Measurements from ENCODE around the gene DYNC2LI1.

Gene DYNC2LI1

DNA sequence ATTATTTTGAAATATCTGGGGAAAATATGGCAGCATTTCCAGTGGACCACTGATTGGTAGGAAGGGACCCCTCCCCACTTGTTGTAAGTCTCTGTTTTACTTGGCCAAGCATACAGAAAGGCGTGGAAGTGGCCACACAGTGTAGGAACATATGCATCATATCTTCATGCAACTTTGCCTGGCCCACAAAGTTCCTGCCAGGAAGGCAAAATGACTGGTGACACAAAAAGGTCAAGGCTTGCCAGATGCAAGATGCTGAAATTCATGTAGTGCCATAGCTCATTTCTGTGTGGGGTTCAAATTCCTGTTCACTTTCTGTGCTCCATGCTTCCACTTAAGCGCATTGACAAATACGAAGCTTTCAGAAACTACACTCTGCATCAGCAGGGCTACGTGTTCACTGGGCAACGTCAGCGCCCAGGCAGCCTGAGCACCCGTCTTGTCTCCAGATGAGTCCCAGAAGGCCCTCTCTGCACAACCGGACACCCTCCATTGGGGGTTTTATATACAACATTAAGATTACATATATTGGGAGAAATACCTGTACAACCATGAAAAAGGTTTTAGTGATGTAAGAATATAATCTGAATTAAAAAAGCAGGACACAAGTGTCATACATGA, 3.6 kb downstream of the DYNC2LI1 start:
- ChIA-PET CTCF (no interaction called here), POLR2A (no interaction called here)
- Histone ChIP-seq H3K9me3 (ENCODE audit: control insufficient read depth, insufficient read depth, low read depth, low read length) (no peaks in the 10 kb centered on the region), H3K4me1 (ENCODE audit: control insufficient read depth, insufficient read depth, low read length) (no peaks in the 10 kb centered on the region), H3K36me3 (ENCODE audit: control insufficient read depth in 2 of 2, insufficient read depth in 1 of 2, low read length in 2 of 2) (peaks cover 0 to 17% of the 10 kb centered on the region in 2 experiments; a peak in 2 of 3 replicates), H3K4me3 (ENCODE audit: low read depth, low read length) (no peak overlapping the region), H3K27ac (ENCODE audit: extremely low read depth, low read depth, low read length) (no peak overlapping the region)
- TF ChIP-seq ZNF2 (tag by site-specific recombination; IDR thresholded peaks at IDR 0.05): no peak
- TF ChIP-seq ZNF548 (tag by site-specific recombination; IDR thresholded peaks at IDR 0.05): no peak
- TF ChIP-seq ZNF785 (tag by site-specific recombination; IDR thresholded peaks at IDR 0.05): no peak
- no peak for TF ChIP-seq ZNF555 (tag by site-specific recombination; conservative IDR thresholded peaks at IDR 0.05)
- TF ChIP-seq, protein P1, sequence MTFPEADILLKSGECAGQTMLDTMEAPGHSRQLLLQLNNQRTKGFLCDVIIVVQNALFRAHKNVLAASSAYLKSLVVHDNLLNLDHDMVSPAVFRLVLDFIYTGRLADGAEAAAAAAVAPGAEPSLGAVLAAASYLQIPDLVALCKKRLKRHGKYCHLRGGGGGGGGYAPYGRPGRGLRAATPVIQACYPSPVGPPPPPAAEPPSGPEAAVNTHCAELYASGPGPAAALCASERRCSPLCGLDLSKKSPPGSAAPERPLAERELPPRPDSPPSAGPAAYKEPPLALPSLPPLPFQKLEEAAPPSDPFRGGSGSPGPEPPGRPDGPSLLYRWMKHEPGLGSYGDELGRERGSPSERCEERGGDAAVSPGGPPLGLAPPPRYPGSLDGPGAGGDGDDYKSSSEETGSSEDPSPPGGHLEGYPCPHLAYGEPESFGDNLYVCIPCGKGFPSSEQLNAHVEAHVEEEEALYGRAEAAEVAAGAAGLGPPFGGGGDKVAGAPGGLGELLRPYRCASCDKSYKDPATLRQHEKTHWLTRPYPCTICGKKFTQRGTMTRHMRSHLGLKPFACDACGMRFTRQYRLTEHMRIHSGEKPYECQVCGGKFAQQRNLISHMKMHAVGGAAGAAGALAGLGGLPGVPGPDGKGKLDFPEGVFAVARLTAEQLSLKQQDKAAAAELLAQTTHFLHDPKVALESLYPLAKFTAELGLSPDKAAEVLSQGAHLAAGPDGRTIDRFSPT (tag by site-specific recombination; IDR thresholded peaks at IDR 0.05): no peak
- TF ChIP-seq, protein P2, sequence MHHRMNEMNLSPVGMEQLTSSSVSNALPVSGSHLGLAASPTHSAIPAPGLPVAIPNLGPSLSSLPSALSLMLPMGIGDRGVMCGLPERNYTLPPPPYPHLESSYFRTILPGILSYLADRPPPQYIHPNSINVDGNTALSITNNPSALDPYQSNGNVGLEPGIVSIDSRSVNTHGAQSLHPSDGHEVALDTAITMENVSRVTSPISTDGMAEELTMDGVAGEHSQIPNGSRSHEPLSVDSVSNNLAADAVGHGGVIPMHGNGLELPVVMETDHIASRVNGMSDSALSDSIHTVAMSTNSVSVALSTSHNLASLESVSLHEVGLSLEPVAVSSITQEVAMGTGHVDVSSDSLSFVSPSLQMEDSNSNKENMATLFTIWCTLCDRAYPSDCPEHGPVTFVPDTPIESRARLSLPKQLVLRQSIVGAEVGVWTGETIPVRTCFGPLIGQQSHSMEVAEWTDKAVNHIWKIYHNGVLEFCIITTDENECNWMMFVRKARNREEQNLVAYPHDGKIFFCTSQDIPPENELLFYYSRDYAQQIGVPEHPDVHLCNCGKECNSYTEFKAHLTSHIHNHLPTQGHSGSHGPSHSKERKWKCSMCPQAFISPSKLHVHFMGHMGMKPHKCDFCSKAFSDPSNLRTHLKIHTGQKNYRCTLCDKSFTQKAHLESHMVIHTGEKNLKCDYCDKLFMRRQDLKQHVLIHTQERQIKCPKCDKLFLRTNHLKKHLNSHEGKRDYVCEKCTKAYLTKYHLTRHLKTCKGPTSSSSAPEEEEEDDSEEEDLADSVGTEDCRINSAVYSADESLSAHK (tag by site-specific recombination; IDR thresholded peaks at IDR 0.05): no peak
- TF ChIP-seq ZNF677 (tag by site-specific recombination; IDR thresholded peaks at IDR 0.05): no peak
- TF ChIP-seq ZNF223 (tag by site-specific recombination; IDR thresholded peaks at IDR 0.05): no peak
- no peak for TF ChIP-seq ZNF549 (tag by site-specific recombination; IDR thresholded peaks at IDR 0.05)
- TF ChIP-seq ZNF610 (tag by site-specific recombination; IDR thresholded peaks at IDR 0.05; ENCODE audit: borderline replicate concordance): no peak
- no peak for TF ChIP-seq ZNF747 (tag by site-specific recombination; IDR thresholded peaks at IDR 0.05)
- TF ChIP-seq, protein P3, sequence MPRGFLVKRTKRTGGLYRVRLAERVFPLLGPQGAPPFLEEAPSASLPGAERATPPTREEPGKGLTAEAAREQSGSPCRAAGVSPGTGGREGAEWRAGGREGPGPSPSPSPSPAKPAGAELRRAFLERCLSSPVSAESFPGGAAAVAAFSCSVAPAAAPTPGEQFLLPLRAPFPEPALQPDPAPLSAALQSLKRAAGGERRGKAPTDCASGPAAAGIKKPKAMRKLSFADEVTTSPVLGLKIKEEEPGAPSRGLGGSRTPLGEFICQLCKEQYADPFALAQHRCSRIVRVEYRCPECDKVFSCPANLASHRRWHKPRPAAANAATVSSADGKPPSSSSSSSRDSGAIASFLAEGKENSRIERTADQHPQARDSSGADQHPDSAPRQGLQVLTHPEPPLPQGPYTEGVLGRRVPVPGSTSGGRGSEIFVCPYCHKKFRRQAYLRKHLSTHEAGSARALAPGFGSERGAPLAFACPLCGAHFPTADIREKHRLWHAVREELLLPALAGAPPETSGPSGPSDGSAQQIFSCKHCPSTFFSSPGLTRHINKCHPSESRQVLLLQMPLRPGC (tag by site-specific recombination; IDR thresholded peaks at IDR 0.05): no peak
- TF ChIP-seq ZNF248 (tag by site-specific recombination; IDR thresholded peaks at IDR 0.05): no peak
- TF ChIP-seq KLF10 (tag by site-specific recombination; IDR thresholded peaks at IDR 0.05): no peak
- TF ChIP-seq ZNF132 (tag by site-specific recombination; IDR thresholded peaks at IDR 0.05; ENCODE audit: borderline replicate concordance): no peak
- TF ChIP-seq ZNF658 (tag by site-specific recombination; IDR thresholded peaks at IDR 0.05): no peak
- TF ChIP-seq ZNF140 (tag by site-specific recombination; IDR thresholded peaks at IDR 0.05): no peak
- TF ChIP-seq, protein P4, sequence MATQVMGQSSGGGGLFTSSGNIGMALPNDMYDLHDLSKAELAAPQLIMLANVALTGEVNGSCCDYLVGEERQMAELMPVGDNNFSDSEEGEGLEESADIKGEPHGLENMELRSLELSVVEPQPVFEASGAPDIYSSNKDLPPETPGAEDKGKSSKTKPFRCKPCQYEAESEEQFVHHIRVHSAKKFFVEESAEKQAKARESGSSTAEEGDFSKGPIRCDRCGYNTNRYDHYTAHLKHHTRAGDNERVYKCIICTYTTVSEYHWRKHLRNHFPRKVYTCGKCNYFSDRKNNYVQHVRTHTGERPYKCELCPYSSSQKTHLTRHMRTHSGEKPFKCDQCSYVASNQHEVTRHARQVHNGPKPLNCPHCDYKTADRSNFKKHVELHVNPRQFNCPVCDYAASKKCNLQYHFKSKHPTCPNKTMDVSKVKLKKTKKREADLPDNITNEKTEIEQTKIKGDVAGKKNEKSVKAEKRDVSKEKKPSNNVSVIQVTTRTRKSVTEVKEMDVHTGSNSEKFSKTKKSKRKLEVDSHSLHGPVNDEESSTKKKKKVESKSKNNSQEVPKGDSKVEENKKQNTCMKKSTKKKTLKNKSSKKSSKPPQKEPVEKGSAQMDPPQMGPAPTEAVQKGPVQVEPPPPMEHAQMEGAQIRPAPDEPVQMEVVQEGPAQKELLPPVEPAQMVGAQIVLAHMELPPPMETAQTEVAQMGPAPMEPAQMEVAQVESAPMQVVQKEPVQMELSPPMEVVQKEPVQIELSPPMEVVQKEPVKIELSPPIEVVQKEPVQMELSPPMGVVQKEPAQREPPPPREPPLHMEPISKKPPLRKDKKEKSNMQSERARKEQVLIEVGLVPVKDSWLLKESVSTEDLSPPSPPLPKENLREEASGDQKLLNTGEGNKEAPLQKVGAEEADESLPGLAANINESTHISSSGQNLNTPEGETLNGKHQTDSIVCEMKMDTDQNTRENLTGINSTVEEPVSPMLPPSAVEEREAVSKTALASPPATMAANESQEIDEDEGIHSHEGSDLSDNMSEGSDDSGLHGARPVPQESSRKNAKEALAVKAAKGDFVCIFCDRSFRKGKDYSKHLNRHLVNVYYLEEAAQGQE (tag by site-specific recombination; IDR thresholded peaks at IDR 0.05): no peak
- TF ChIP-seq, protein P5, sequence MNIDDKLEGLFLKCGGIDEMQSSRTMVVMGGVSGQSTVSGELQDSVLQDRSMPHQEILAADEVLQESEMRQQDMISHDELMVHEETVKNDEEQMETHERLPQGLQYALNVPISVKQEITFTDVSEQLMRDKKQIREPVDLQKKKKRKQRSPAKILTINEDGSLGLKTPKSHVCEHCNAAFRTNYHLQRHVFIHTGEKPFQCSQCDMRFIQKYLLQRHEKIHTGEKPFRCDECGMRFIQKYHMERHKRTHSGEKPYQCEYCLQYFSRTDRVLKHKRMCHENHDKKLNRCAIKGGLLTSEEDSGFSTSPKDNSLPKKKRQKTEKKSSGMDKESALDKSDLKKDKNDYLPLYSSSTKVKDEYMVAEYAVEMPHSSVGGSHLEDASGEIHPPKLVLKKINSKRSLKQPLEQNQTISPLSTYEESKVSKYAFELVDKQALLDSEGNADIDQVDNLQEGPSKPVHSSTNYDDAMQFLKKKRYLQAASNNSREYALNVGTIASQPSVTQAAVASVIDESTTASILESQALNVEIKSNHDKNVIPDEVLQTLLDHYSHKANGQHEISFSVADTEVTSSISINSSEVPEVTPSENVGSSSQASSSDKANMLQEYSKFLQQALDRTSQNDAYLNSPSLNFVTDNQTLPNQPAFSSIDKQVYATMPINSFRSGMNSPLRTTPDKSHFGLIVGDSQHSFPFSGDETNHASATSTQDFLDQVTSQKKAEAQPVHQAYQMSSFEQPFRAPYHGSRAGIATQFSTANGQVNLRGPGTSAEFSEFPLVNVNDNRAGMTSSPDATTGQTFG (tag by site-specific recombination; IDR thresholded peaks at IDR 0.05; ENCODE audit: borderline replicate concordance): no peak

Measured in HEK293 (cell line).